ENCODE results near the gene CLN3. TPM values are rescaled to one million over a fixed set of nuclear protein-coding genes. Genes with fewer than 3 reads are reported as not detected.
"Not testable (repeated sequence)": the region's sequence is repeated elsewhere in the genome, so short reads cannot be mapped to it uniquely, and the experiment has no call there.

CLN3 gene
- total RNA-seq, 1 experiment from 2014 or later, result 6.9 TPM

DNA sequence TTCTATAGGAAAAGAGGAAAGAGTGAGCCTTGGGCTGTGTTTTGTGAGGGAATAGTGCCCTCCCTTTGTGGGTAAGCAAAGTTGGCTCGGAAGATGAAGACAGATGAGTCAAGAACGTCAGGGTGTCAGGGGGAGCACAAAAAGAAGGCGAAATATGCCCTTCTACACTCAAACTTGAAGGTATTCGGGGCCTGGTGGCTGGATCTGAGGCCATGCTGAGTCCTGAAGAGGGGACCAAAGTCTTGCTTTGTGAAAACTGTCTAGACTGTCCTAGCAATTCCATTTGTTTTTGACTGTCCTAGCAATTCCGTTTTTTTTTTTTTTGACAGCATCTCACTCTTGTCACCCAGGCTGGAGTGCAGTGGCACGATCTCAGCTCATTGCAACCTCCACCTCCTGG is 53.0 kb downstream of the CLN3 start:
- not testable (repeated sequence) for H3K4me1 ChIP-seq (replicated peaks); H3K27ac ChIP-seq; DNase-seq (ENCODE audit: low read depth in 1 of 2, low spot score in 2 of 2); H3K27me3 ChIP-seq (replicated peaks); H3K4me3 ChIP-seq; H3K36me3 ChIP-seq; H3K9me3 ChIP-seq (replicated peaks)

DNA sequence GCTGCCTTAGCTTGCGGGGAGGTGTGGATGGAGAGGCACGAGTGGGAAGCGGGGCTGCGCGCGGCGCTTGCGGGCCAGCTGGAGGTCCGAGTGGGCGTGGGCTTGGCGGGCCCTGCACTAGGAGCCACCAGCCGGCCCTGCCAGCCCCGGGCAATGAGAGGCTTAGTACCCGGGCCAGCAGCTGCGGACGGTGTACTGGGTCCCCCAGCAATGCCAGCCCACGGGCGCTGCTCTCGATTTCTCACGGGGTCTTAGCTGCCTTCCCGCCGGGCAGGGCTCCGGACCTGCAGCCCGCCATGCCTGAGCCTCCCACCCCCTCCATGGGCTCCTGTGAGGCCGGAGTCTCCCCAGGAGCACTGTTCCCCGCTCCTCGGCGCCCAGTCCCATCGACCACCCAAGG is 56.5 kb downstream of the CLN3 start:
- H3K27ac ChIP-seq, H3K4me3 ChIP-seq: not testable (repeated sequence)

More for the DNA sequence above, 56.5 kb downstream of the CLN3 start:
- H3K9me3 ChIP-seq (replicated peaks); H3K27me3 ChIP-seq (replicated peaks); H3K4me1 ChIP-seq (replicated peaks); DNase-seq (ENCODE audit: low read depth in 1 of 2, low spot score in 2 of 2); H3K36me3 ChIP-seq: not testable (repeated sequence)

Other genes starting within 250 kb of the CLN3 start
- not detected in 2 replicates for gene SBK1, start 199.5 kb downstream of the CLN3 start, total RNA-seq (2014; rRNA removed; shearing (Covaris generic))
- gene NPIPB6, start 128.6 kb downstream of the CLN3 start, total RNA-seq (2014; rRNA removed; shearing (Covaris generic)), result 1.2 TPM in 1 of 2 replicates, not detected in the other
- 43.3 and 49.8 TPM in 2 replicates for gene EIF3CL, start 88.2 kb downstream of the CLN3 start, total RNA-seq (2014; rRNA removed; shearing (Covaris generic))
- not detected in 2 replicates for gene NPIPB7, start 19.7 kb downstream of the CLN3 start, total RNA-seq (2014; rRNA removed; shearing (Covaris generic))
- gene APOBR, start 2.6 kb upstream of the CLN3 start, total RNA-seq (2014; rRNA removed; shearing (Covaris generic)), result not detected in 2 replicates
- not detected in 2 replicates for gene IL27, start 14.8 kb upstream of the CLN3 start, total RNA-seq (2014; rRNA removed; shearing (Covaris generic))
- 0.16 and 0.92 TPM in 2 replicates for gene NUPR1, start 46.9 kb upstream of the CLN3 start, total RNA-seq (2014; rRNA removed; shearing (Covaris generic))
- gene SGF29, start 61.8 kb upstream of the CLN3 start, total RNA-seq (2014; rRNA removed; shearing (Covaris generic)), result 20.2 and 20.6 TPM in 2 replicates
- gene SULT1A2, start 105.0 kb upstream of the CLN3 start, total RNA-seq (2014; rRNA removed; shearing (Covaris generic)), result not detected in 2 replicates
- 0.79 TPM in 1 of 2 replicates, not detected in the other for gene SULT1A1, start 118.0 kb upstream of the CLN3 start, total RNA-seq (2014; rRNA removed; shearing (Covaris generic))
- gene NPIPB8, start 146.0 kb upstream of the CLN3 start, total RNA-seq (2014; rRNA removed; shearing (Covaris generic)), result not detected in 2 replicates
- 53.2 and 76.5 TPM in 2 replicates for gene EIF3C, start 219.4 kb upstream of the CLN3 start, total RNA-seq (2014; rRNA removed; shearing (Covaris generic))

Data from SJSA1 (cell line).